NCI-H1436 treated with DMSO at 0.1 percent for 48 hours (cell line): ENCODE measurements around the gene TAF9B.
"Not testable (repeated sequence)": the region's sequence is repeated elsewhere in the genome, so short reads cannot be mapped to it uniquely, and the experiment has no call there.

ENCODE experiments used
- DNase-seq: peaks from one replicate; lab custom pipeline; 2025; lab: John Stamatoyannopoulos, UW

TAF9B gene

GRCh38 chrX:78116365-78116764 is 23.1 kb downstream of the TAF9B start:
- no peak for DNase-seq

GRCh38 chrX:78111140-78111931 is 28.1 kb downstream of the TAF9B start:
- no peak for DNase-seq

DNA sequence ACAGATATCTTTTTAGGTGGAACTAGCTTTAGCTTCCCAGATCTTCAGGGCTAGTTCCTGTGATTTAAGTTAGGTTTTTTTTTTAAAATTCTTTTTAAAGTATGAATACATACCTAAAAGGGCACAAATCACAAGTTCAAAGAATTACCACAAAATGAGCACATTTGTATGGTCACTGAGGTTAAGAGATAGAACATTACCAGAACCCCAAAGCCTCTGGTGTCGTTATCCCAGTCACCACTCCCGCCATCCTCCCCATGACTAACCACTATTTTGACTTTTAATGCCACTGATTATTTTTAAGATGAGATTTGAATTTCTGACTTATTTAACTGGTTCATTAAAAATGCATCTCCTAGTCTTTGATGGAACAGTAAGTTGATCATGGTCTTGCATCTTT is 30.0 kb downstream of the TAF9B start:
- DNase-seq = no peak

DNA sequence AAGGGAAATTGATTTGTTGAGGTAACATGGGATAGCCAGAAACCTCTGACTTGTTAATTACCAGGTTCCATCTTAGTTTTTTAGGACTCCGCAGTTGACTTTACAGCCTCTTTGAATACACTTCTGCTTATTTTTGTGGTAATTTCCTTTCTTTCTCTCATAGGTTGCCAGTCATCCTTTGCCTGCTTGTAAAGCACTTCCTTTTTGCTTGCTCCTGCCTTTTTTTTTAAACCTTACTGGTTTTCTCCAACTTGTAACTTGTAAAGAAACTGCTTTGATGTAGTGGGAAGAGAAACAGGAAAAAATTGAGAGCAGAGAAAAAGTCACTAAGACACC is 32.8 kb downstream of the TAF9B start:
- DNase-seq = no peak

DNA sequence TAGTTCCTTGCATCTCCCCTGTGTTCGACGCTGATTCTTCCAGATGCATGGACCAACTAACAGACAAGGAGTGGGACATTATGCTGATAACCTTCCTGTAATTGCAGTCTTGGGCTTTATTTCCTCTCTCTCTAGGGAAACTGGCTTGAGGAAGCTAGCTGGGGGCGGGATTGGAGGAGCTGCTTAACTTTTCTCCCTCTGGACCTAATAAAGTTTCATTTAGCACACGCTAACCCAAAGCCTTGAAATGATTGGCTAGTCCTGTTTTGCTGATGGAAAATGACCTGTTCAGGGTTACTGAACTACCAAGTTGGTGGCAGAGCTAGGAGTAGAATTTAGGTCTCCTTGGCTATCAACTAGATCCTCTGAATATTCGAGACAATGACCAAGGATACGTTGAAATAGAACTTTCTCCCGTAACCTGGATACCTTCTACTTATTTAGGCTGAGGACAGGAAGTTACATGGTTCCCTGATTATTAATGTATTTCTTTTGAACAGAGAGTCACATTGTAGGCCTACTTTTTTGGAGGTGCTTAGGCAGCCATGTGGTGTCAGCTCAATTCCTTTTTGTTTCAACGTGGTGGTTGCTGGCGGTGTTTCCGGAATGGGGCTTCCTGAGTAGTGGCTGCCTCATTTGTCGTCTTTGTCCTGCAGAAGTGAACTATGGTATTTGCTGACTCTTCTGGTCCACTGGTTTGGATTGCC is 33.4 kb downstream of the TAF9B start:
- DNase-seq = no peak

DNA sequence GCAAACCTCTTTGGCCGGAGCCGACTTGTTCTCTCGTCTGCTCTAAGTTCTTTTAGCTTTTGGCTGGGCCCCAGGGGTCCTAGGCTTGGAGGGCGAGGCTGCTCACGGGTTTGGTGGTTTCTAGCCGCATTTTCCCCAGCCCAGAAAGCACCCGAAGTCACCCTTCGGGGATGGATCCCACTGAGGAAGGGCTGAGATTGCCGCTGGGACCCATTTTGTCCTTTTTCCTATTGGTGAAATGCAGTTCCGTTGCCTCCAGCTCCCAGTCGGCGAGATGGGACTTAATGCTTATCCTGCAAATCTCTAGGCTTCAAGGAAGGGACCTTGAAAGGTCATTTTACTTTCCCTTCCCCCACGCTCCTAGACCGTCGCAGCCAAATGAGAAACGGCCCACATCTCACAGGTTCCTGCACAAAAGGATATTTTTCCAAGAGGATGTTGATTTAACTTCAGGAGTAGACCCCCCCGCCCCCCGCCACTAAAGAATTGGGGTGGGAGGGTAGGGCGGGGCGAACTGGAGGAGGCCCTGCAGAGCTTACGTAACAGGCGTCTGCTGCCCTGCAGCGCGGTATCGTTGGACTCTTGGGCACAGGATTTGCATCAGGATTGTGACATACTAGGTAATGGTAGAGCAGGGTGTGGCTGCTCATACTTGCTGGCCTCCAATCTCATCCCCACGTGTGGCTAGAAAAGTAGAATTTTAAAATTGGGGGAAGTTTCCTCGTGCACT is 34.8 kb downstream of the TAF9B start:
- no peak for DNase-seq

DNA sequence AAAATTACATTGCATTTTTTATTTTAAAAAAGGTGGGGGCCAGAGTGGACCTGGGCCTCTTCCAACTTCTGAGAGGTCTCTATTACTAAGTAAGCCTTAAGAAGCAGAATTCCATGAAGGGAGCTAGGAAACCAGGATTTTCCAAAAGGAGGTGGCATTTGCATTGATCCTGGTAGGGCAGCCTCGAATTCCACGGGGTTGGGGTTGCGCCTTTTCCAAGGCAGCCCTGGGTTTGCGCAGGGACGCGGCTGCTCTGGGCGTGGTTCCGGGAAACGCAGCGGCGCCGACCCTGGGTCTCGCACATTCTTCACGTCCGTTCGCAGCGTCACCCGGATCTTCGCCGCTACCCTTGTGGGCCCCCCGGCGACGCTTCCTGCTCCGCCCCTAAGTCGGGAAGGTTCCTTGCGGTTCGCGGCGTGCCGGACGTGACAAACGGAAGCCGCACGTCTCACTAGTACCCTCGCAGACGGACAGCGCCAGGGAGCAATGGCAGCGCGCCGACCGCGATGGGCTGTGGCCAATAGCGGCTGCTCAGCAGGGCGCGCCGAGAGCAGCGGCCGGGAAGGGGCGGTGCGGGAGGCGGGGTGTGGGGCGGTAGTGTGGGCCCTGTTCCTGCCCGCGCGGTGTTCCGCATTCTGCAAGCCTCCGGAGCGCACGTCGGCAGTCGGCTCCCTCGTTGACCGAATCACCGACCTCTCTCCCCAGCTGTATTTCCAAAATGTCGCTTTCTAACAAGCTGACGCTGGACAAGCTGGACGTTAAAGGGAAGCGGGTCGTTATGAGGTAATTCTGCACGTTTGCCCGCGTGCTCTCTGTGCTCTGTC is 35.6 kb downstream of the TAF9B start, which contains the start of gene PGK1:
PGK1 (plus strand) TSS at position 626 of the 824 bp plus-strand sequence; CDS start at position 719, 93 bp downstream.
- DNase-seq = peak; percentile 87

DNA sequence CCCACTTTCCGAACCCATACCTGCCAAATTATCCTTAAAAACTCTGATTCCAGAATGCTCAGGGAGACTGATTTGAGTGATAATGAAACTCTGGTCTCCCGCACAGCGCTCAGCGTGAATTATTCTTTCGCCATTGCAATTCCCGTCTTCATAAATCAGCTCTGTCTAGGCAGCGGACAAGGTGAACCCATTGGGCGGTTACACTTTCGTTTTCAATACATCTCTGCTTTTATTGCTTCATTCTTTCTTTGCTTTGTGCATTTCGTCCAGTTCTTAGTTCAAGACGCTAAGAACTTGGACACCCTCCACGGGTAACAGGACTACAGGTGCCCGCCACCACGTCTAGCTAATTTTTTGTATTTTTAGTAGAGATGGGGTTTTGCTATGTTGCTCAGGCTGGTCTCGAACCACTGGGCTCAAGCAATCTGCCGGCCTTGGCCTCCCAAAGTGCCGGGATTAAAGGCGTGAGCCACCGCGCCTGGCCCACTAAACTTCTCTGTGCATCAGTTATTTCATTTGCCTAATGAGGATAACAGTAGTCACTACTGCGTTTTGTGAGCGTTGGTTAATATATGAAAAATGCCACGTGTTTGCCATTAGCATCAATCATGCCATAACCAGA is 36.3 kb downstream of the TAF9B start:
- DNase-seq = no peak

GRCh38 chrX:78102091-78102490 is 37.4 kb downstream of the TAF9B start:
- no peak for DNase-seq

DNA sequence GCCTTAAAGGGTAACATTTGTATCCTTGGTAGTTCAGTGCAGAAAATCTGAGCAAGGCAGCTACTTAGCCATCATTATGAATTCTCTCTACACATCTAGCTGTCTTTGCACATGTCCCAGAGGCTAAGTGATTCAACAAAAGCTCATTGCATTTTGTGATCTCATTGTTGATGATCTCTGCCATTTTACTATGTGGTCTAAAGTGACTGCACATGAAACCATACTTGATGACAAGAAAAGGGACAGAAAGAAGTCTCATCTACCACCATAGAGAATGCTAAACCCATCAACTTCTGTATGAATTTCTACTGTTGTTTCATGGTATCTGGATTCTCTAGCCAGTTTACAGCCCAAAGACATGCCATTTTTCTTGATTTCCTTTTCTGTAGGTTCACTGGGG is 41.3 kb downstream of the TAF9B start:
- no peak for DNase-seq

DNA sequence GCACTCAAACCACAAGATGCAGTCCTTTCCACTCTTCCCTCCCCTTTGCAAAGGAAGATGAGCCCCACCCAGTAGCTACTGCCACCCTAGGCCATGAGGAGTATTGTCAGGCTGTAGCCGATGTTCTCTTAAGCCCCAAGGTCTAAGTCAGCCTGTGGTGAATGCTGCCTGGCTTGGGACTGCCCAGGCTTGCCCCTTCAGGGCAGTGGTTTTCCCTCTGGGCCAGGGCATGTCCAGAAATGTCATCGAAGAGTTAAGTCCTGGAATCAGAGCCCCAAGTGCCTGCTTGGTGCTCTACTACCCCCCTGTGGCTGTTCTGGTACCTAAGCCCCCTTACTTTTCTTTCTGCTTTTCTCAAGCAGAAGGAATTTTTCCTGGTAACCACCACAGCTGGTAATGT is 47.2 kb downstream of the TAF9B start:
- no peak for DNase-seq

GRCh38 chrX:78081413-78081812 is 58.0 kb downstream of the TAF9B start:
- not testable (repeated sequence) for DNase-seq
